ENCODE results near the gene CALHM5.

The CALHM5 gene

GRCh38 chr6:116562019-116562403, 50.6 kb downstream of the CALHM5 start:
- no peak for TF ChIP-seq CTCF (conservative IDR thresholded peaks at IDR 0.05)
- H3K27ac ChIP-seq = no peak overlapping the region

- TF ChIP-seq CTCF (conservative IDR thresholded peaks at IDR 0.05) = no peak
These were observed 51.2 kb downstream of the CALHM5 start for GRCh38 chr6:116562614-116563013.

GRCh38 chr6:116563830-116564229, 52.4 kb downstream of the CALHM5 start:
- no peak for TF ChIP-seq CTCF (conservative IDR thresholded peaks at IDR 0.05)
- H3K27ac ChIP-seq = no peak overlapping the region

More at GRCh38 chr6:116562614-116563013, 51.2 kb downstream of the CALHM5 start:
- H3K27ac ChIP-seq = no peak overlapping the region

DNA sequence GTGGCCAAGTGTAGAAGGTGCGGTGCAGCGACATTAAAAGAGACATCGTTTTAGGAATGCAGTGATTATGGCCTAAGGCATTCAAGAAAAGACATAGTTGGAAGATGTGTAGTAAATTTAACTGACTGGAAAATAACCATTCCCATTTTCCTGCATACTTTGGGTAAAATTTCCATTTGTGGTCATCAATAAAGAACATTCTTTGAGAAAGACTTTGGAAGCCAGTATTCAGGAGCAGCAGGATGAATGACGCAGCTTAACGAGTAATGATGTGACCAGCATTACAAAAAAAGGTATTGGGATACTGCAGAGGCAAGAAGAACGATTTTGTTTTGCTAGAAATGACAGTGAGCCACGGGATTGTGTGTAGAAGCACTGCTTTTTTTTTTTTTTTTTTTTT, 52.9 kb downstream of the CALHM5 start:
- H3K27ac ChIP-seq = no peak overlapping the region
- no peak for TF ChIP-seq CTCF (conservative IDR thresholded peaks at IDR 0.05)

- no peak overlapping the region for H3K27ac ChIP-seq
- TF ChIP-seq CTCF (conservative IDR thresholded peaks at IDR 0.05) = no peak
These were observed 53.8 kb downstream of the CALHM5 start for GRCh38 chr6:116564921-116565872.

DNA sequence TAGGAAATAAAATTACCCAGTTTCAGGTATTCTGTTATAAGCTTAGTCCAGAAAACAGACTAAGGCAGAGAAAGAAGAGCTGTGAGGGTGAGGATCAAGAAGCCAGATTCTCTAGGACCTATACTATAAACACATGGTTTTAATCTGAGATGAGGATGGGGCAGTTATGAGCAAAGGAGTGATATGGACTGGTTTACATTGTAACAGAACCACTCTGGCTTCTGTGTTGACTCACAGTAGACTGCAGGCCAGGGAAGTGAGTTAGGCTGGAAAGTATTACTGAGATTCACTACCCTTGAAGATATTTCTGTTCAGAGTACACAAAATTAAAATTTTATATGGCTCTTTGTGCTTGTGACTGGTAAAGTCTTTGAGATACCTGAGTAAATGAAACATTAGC, 56.7 kb downstream of the CALHM5 start:
- peak overlapping the region; percentile 53 for H3K27ac ChIP-seq
- no peak for TF ChIP-seq CTCF (conservative IDR thresholded peaks at IDR 0.05)

DNA sequence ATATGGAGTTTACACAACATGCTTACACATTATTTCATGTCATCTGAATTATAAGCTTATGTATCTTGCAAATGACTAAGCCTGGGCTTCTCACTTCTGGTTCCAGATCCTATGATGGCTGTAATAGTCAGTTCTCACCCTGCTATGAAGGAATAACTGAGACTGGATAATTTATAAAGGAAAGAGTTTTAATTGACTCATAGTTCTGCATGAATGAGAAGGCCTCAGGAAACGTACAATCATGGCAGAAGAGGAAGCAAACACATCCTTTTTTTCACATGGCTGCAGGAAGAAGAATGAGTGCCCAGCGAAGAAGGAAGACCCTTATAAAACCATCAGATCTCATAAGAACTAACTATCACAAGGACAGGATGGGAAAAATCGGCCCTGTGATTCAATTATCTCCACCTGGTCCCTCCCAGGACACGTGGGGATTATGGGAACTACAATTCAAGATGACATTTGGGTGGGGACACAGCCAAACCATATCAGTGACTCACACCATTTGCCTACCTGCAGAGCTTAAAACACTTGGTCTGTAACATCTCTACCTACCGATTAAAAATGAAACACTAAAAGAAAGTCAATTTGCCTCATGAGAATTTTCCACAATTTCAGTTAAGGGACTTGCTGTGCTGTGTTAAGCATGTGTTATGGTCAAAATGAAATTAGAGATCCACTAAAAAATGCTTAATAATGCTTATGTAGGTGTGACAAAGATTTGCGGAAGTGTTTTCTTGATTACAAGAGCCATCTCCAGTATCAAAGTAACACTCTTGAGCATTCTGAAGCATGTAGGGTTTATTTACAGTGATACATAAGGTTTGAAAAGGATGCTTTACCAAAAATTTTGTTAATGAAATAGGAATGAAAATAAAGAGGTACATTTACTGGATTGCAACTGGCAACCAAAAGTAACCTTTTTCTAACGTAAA, 57.6 kb downstream of the CALHM5 start:
- H3K27ac ChIP-seq = peak overlapping the region; percentile 53
- TF ChIP-seq CTCF (conservative IDR thresholded peaks at IDR 0.05) = no peak

Data from VCaP (cell line).